M059J (cell line): ENCODE results near the gene COG7. TPM values are rescaled to one million over a fixed set of nuclear protein-coding genes. Genes with fewer than 3 reads are reported as not detected.
A peak's percentile ranks its signal among the peaks of the same experiment; 100 is the strongest.
"Not testable (repeated sequence)": the region's sequence is repeated elsewhere in the genome, so short reads cannot be mapped to it uniquely, and the experiment has no call there.

Source experiments
- DNase-seq: peaks from one replicate; pipeline ENCODE4 v3.0.0-alpha.2; 2012; ENCODE audit warnings: low read depth
- total RNA-seq: library from RNA; depleted of rRNA; stranded (reverse); fragments of >200 nt; shearing (Covaris generic); gene quantifications from 2 replicates; pipeline ENCODE4 v1.2.3, GENCODE V29; 2014

The COG7 gene
- total RNA-seq, 1 experiment from 2014 or later = 30.5 TPM

DNA sequence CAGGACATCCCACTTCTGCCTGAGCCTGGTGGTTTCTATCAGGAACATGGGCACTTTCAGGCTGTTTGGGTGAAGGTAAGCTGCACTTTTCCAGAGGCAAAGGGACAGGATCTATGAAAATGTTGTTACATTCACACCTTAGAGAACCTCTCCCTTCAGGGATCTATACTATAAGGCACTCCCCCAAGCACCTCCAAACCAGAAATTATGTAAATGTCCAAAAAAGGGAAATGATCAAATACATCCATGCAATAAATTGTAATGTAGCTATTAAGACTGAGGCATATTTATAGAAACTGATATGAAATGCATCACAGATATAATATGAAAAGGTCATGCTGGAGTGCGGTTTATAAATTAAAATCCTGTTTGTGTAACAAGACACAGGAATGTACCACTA lies 23.3 kb upstream of the COG7 start:
- no peak for DNase-seq

DNA sequence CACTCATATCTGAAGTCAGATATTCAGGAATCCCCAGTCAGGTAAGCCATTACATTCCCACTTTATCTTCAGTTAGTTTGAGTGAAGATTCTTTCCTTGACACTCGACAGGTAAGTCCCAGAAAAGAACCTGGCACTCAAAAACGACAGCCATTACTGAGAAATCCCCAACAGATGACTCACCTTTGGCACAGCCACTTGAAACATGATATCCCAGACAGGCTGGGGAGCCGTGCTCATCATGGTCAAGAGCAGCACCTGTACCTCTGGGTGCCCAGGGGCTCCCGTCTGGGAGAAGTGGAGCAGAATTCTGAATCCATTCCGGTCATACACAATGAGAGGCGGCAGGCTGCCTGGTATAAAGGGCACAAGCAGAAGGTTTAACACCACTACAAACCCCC lies 16.8 kb upstream of the COG7 start:
- peak; percentile 76 for DNase-seq

DNA sequence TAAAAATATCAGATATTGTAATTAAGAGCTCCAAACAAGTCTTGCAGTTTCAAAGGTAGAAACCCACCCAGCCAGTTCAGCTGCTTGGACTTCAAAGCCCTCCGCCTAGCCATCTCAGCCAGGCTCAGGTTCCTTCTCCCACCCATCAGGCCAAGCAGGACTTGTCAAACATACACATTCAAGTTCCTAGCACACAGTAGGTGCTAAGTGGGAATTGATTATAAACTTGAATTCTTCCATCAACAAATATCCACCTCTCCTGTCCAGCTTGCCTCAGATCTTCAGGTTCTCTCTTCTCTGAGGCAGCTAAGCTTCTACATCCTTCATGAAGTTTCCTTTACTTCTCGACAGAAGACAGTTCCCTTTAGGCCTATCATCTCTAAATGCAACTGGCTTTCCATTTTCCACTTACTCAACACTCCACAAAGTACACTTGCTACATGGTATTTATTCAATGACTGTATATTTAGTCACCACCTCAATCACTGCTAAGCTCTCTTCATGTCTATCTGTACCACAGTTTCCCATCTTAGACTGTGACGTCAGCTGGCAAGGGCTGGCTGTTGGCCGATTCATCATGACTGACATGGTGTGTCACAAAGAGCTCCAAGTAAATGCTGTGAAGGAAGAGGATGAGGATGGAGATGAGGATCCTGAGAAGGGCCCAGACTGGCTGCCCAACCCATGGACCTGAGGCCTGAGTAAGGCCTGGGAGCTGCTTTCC lies 13.3 kb upstream of the COG7 start:
- DNase-seq = peak; percentile 80

DNA sequence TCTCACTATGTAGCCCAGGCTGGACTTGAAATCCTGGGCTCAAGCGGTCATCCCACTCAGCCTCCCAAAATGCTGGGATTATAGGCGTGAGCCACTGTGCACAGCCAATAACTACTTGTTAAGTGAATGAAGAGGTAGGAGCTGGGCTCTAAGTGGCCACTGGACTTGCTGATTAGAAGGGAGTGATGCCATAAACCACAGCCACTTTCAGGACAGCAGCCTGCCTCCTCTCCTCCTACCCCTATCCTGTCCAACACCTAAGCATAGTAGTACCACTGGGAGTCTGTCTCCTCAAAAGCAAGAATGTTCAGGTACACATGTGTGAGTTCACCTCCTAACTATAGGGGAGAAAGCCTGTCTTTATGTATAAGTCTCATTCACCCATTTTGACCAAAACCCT lies 12.2 kb upstream of the COG7 start:
- DNase-seq = no peak

DNA sequence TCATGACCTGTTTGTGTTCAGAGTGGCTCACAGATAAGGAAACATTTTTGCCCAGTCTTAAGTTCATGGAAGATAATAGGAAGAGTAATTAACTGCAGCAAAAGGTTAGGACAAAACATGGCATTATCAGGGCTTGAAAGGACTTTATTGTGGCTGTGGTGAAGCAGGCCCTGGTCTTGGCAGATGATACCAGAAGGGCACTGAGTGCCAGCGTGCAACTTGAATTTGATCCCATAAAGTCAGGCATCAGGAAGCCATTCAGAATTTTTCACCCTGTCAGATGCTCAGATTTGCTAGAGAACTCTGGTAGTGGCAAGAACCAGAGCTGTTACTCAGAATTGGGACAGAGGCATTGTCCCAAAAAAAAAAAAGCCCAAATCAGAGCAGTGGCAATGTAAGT lies 11.2 kb upstream of the COG7 start:
- no peak for DNase-seq

DNA sequence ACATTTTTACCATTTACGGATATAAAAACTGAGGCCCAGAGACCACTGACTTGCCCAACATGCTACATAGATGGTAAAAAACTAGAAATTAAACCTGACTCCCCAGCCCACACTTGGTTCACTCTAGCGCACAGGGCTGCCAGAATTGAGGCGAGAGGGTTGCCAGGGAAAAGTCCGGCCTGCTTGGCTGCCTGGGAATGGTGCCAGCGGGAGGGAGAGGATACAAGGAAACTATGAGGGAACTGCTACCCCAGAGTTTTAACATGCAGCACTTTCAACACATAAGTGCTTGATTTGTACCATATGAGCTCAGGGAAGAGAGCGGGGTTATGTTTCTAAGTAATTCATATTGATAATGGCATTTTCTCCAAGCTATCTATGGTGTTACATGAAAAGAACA lies 10.0 kb upstream of the COG7 start:
- DNase-seq = peak; percentile 30

DNA sequence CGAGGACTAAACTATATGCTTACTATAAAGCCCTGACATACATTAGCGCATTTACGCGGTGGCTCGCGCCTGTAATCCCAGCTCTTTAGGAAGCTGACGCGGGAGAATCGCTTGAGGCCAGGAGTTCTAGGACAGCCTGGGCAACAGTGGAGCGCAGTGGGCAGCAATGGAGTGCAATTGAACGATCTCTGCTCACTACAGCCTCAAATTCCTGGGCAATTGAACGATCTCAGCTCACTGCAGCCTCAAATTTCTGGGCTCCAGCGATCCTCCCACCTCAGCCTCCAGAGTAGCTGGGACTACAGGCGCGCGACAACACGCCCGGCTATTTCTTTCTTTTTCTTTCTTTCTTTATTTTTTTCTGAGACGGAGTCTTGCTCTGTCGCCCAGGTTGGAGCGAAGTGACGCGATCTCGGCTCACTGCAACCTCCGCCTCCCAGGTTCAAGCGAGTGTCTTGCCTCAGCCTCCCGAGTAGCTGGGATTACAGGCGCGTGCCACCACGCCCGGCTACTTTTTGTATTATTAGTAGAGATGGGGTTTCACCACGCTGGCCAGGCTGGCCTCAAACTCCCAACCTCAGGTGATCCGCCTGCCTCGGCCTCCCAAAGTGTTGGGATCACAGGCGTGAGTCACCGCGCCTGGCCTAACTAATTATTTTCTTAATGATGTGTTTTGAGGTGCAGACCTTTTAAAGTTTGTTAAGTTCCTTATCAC lies 506 bp upstream of the COG7 start:
- DNase-seq = no peak

DNA sequence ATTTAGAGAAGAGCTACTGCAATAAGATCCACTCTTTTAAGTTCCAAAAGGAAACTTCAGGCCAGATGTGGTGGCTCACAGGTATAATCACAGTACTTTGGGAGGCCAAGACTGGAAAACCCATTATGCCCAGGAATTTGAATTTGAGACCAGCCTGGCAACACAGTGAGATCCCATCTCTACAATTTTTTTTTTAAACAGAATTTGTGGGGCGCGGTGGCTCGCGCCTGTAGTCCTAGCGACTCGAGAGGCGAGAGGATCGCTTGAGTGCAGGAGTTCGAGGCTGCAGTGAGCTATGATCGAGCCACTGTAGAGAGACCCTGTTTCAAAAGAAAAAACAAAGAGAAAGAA lies 793 bp downstream of the COG7 start:
- DNase-seq = no peak

DNA sequence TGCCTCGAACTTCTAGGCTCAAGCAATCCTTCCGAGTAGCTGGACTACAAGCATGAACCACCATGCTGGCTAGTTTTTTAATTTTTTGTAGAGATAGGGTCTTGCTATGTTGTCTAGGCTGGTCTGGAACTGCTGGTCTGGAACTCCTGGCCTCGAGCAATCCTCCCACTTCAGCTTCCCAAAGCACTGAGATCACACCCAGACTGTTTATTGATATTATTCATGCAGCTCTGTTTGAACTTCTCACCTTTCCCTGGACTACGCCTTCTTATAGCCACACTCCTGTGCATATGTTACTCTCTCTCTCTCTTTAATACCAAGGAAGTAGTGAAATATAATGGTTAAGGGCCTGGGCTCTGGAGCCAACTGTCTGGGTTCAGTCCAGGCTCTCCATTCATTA lies 4.6 kb downstream of the COG7 start:
- peak; percentile 22 for DNase-seq

DNA sequence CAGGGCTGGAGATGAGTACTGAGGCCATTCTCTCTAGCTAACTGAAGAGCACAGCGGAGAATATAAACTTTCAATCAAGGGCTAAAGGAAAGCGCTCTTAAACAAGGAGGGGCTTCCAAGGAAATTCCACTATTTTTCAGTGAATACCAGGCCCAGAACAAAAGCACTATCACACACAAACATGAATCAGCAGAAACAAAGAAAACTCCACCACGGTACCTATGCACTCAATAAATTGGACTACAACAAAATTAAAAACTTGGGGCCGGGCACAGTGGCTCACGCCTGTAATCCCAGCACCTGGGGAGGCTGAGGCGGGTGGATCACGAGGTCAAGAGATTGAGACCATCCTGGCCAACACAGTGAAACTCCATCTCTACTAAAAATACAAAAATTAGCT lies 15.4 kb downstream of the COG7 start:
- DNase-seq = not testable (repeated sequence)

DNA sequence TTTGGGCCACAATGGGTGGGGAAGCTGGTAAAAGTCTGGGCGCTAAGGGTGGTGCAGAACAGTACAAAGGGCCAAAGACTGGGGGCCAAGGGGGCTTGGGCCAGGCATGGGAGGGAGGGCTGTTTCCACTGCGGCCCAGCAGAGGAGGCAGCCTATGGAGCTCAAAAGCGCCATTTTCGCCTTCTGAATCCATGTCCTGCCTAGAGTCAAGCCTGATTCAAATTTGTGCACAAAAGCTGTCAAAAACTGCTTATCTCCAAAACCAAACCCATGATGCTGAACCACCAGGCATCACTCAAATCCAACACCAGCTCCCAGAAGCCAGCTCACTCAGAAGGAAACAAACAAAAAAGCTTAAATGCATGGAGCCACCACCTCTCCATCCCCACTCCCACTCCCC lies 16.0 kb downstream of the COG7 start:
- no peak for DNase-seq

DNA sequence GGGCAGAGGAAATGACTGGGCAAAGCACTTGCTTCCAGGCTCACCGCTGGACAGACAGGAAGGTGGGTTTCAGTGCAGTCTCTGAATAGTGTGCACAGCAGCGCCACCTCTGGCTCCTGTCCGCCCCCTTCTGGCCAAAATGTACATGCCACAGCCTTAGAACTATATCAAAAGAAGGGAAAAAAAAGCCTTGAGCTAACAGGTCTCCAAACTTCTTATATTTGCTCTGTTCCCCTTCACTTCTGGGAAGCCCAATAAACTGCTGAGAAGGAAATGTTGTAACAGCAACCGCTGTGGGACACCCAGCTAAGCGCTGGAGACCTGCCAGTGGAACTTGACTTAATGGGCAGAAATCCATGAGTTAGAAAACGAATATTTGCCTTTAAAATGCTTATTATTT lies 17.5 kb downstream of the COG7 start:
- peak; percentile 28 for DNase-seq

DNA sequence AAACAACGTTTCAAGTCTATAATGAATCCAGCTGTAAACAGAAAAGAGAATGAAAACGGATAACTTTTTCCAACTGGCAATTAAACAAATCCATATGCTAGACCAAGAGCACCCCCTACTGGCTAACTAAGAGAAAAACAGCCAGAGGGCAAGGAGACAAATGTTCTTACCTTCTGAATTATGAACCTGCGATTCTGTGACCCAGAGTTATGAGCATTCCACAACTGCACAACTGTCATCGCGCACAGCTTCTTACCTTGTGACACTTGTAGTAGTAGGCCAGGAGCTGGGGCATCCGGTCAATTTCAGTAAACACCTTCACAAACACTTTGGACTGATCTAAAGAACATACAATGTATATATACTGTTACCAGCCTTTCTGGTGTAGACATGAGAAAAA lies 18.6 kb downstream of the COG7 start:
- DNase-seq = peak; percentile 70

DNA sequence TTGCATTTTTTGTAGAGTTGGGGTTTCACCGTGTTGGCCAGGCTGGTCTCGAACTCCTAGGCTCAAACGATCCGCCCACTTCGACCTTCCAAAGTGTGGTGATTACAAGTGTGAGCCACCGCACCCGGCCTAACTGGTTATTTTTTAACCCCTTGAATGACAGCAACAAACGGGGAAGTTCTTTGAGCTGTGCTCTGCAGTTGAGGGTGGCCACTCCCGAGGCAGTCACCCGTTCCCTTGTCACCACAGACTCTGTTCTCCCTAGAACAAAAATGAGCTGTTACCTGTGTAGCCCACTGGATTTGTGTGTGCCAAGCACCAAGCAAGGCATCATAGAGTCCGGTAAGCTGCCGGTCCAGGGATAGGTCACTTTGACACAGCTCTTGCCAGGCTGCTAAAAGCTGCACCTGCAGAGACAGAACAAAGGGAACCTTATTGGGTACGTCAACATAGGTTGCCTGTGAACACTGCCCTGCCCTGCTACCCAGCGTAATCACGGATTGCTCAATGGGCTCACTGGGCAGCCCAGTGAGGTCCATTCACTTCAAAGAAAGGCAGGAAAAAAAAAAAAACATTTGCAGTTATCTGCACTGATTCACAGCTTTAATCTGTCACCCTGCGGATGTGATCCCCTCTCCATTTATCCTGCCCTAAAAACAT lies 19.6 kb downstream of the COG7 start:
- DNase-seq = no peak

DNA sequence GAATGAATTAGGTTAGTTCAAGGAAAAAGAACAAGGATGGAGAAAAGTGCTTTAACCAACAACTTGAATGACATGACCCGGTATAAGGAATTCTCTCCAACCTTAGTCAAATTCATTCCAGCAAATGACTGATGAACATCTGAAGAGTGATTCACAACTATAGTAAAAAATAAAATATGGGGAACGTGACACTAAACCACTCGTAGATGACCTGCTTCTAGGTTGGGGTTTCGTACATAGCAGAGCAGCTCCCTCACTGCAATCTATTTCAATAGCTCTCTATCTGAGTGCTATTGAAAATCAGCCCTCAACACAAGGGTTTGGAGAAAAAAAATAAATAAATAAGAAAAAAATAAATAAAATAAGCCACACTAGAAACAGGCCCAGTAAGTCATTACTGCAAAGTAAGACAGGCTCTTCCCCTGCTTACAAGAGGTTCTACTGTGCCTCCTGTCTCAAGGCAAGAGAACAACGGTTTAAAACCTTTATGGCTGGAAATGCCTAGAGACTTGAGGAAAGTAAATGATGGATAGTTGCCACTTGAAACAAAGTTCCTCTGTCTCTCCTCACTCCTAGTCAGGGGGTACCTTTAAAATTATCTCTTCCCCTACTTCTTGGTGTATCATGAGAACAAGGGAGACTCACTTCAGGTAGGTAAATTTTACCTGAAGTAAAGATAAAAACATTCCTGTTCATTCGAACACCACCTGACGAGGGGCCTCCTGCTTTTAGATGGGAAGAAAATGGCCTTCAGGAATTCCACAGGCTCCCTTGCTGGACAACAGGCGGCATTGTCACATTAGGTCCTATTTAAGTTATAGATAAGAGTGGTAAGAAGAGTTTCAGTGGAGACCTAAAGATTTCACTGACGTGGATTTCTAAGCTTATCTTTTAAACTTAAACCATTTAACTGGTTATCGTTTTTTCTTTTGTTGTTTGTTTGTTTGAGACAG lies 20.5 kb downstream of the COG7 start:
- DNase-seq = no peak

DNA sequence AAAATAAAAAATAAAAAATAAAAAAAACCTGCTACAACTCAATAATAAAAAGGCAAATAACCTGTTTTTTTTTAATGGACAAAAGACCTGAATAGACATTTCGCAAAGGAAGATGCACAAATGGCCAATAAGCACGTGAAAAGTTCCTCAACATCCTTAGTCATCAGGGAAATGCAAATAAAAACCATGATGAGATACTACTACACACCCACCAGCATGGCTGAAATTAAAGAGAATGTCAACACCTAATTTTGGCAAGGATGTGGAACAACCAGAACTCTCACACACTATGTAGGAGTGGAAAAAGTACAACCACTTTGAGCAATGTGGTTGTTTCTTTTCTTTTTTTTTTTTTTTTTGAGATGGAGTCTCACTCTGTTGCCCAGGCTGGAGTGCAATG lies 24.6 kb downstream of the COG7 start:
- DNase-seq = no peak

DNA sequence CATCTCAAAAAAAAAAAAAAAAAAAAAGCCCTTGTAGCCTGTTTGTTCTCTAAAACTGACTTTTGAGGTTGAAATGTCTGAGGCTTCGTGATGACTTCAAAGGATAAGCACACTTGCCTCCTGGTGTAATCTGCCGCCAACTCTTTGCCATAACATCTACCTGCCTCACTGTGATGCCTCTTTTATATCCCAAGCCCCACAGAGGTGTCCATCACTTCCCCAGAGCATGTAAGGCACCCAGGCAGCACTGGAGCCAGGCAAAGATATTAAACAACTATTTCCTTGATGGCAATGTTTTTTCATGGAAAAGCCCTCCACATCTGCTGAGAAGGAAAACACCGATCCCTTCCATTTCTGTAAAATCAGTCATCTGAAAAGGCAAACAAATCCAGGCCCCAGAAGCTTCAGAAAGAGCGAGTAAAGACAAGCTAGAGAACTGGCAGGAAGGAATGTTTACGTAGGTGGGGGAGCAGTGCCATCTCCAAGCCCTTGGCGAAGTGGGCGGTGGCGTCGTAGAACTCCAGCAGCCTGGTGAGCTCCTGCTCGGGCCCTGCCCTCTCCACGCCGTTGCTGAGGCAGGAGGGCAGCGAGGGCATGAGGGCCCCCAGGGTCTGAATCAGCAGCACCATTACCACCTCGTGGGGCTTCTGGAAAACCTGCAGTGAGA lies 28.6 kb downstream of the COG7 start:
- peak; percentile 9 for DNase-seq

DNA sequence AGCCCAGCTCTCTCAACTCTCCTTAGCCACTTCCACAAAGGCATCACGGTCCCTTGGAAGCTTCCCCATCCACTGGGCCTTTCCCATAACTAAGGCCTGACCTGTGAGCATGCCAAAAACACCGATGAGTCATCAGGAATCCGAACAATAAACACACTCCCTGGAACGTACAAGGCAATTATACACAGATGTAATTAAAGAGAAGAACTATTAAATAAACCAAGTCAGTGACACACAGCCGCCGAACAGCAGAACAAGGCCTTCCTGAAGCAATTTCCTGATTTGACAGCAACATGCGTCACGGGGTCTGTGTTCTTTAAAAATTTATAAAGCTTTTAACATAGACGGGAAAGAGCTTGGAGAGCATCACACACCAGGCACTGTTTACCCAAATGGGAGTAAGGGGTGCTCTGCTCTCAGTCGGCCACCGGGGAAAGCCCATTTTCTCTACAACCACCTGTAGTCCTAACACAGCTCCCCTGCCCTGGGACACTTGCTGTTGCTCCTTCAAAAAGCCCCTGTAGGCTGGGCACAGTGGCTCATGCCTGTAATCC lies 29.4 kb downstream of the COG7 start:
- DNase-seq = peak; percentile 98

DNA sequence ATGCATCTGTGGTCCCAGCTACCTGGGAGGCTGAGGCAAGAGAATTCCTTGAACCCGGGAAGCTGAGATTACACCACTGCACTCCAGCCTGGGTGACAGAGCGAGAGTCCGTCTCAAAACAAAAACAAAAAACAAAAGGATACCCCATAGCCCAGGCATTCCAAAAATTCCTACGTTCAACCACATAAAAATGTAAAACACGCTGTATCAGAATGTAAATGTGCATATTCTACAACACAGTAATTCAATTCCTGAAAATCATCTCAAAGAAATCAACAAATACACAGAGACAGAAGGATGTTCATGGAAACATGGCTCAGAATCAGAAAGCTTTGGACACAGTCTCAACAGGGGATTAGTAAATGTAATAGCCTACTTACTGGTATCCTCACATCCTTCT lies 33.0 kb downstream of the COG7 start:
- no peak for DNase-seq

DNA sequence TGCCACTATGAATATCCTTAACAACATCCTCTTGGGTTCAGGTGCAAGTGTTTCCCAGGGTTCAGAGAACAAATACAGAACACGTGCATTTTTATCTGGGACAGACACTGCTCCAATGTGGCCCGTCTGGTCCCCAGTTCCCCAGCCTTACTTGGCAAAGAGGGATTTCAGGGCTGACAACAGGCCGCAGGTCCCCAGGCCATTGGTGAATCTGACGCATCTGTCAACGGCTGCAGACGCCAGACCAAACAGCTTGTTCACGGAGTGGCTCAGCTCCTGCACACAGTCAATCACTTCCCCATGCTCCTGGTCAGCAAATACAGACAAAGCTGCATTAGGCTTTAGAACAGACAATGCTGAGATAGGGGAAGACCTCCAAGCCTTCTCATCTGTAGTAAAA lies 36.2 kb downstream of the COG7 start:
- no peak for DNase-seq

DNA sequence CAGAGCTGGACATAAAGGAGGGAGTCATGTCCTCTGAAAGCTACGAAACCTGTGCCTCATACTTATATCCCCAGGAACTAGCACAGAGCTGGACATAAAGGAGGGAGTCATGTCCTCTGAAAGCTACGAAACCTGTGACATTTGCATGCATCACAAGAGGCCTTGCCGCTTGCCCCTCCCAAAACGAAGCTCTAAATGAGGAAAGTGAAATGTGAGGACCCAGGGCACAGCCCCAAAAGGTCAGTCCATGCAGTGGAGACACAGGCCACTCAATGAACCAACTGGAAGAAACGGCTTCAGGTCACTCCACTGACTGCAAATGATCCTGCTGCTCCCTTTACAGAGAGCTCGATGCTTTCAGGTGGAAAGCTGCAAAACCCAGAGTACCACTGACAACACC lies 38.3 kb downstream of the COG7 start:
- DNase-seq = no peak
